Measurements from ENCODE around the gene RSRC1. TPM values are rescaled to one million over a fixed set of nuclear protein-coding genes. Genes with fewer than 3 reads are reported as not detected.

RSRC1 gene
- total and polyA plus RNA-seq, 11 donors, result 9.5 to 24.9 (median 21.3) TPM

GRCh38 chr3:158278187-158278586, 168.3 kb downstream of the RSRC1 start:
- no peak for ATAC-seq

DNA sequence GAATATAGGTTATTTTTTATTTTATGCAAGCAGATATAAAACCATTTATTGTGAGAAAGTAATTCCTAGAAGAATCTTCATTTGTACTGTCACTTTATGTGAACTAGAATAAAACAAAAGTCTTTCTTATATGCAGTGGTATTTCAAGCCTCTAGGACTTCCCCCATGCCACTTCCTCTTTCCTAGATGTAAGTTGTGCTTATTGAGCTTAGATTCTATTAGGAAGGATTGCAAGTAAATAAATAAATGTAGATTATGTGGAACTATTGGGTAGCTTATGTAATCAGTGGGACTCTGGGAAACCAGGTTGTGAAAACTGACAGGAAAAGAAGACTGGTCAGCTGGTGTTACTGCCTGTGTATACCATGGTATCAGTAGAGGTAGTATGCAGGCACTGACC, 169.7 kb downstream of the RSRC1 start:
- DNase-seq, result no peak
- Histone ChIP-seq H3K36me3 (peaks cover 0 to 3% (median 0%) of the 10 kb centered on the region in 9 donors), H3K27me3 (no peaks in the 10 kb centered on the region), H3K9me3 (peaks cover 0 to 5% (median 0%) of the 10 kb centered on the region in 12 donors), H3K4me1 (no peaks in the 10 kb centered on the region), H3K4me3 (no peak overlapping the region), H3K27ac (no peak overlapping the region)
- no peak for ATAC-seq
- TF ChIP-seq, protein P1, sequence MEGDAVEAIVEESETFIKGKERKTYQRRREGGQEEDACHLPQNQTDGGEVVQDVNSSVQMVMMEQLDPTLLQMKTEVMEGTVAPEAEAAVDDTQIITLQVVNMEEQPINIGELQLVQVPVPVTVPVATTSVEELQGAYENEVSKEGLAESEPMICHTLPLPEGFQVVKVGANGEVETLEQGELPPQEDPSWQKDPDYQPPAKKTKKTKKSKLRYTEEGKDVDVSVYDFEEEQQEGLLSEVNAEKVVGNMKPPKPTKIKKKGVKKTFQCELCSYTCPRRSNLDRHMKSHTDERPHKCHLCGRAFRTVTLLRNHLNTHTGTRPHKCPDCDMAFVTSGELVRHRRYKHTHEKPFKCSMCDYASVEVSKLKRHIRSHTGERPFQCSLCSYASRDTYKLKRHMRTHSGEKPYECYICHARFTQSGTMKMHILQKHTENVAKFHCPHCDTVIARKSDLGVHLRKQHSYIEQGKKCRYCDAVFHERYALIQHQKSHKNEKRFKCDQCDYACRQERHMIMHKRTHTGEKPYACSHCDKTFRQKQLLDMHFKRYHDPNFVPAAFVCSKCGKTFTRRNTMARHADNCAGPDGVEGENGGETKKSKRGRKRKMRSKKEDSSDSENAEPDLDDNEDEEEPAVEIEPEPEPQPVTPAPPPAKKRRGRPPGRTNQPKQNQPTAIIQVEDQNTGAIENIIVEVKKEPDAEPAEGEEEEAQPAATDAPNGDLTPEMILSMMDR (IDR thresholded peaks at IDR 0.05), result no peak
- intact Hi-C loops (cut with DNase I), result no loop called here

More at GRCh38 chr3:158278187-158278586, 168.3 kb downstream of the RSRC1 start:
- Histone ChIP-seq H3K27ac (no peak overlapping the region), H3K36me3 (peaks cover 0 to 3% (median 0%) of the 10 kb centered on the region in 9 donors), H3K4me3 (no peak overlapping the region), H3K9me3 (peaks cover 0 to 5% (median 0%) of the 10 kb centered on the region in 12 donors), H3K4me1 (no peaks in the 10 kb centered on the region), H3K27me3 (no peaks in the 10 kb centered on the region)
- 96 to 98% (median 97%) methylated on average over 3 of the region's 3 CpGs for WGBS, 4 donors
- intact Hi-C loops (cut with DNase I), result no loop called here
- no peak for DNase-seq
- TF ChIP-seq POLR2A (IDR thresholded peaks at IDR 0.05), result no peak
- TF ChIP-seq, protein P1 (IDR thresholded peaks at IDR 0.05), result no peak

GRCh38 chr3:158295771-158296170, 185.9 kb downstream of the RSRC1 start:
- no peak overlapping the region for H3K4me3 ChIP-seq
- WGBS, 4 donors, result 66 to 90% (median 77%) methylated on average over 2 of the region's 2 CpGs

DNA sequence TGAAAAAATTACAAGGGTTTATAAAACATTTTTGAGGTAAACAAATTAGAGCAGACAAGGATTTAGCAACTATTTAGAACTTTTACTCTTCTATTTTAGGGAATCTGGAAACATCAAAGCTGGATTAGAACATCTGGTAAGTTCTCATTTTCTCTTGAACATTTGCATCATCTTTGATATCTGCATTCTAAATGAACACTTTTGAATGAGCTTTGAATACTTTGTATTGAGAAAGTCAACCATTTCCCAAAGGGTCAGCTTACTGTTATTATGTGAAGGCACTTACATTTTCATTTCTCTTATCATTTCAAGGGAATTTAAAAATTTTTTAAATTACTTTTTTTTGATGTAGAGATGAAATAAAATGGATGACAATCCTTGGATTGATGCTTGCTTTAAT, 188.1 kb downstream of the RSRC1 start:
- TF ChIP-seq POLR2A (IDR thresholded peaks at IDR 0.05), result no peak
- TF ChIP-seq, protein P1 (IDR thresholded peaks at IDR 0.05), result no peak

More at GRCh38 chr3:158295771-158296170, 185.9 kb downstream of the RSRC1 start:
- intact Hi-C loops (cut with DNase I), result loop anchor here in 1 of 10 donors (10.0 kb wide), 1 partner anchor 119 kb away; no protein-coding TSS in a partner anchor
- Histone ChIP-seq H3K4me1 (no peaks in the 10 kb centered on the region), H3K27ac (no peak overlapping the region), H3K36me3 (no peaks in the 10 kb centered on the region), H3K27me3 (no peaks in the 10 kb centered on the region), H3K9me3 (no peaks in the 10 kb centered on the region)
- DNase-seq (no peak), ATAC-seq (no peak)
- TF ChIP-seq, protein P1 (IDR thresholded peaks at IDR 0.05), result no peak
- TF ChIP-seq POLR2A (IDR thresholded peaks at IDR 0.05), result no peak

More for the DNA sequence above, 188.1 kb downstream of the RSRC1 start:
- no peaks in the 10 kb centered on the region for H3K36me3 ChIP-seq
- no peaks in the 10 kb centered on the region for H3K9me3 ChIP-seq
- intact Hi-C loops (cut with DNase I), result loop anchor here in 2 of 10 donors (2.0 to 10.0 kb wide), 2 partner anchors 31 to 117 kb away; no protein-coding TSS in a partner anchor
- no peaks in the 10 kb centered on the region for H3K27me3 ChIP-seq
- H3K4me1 ChIP-seq, result no peaks in the 10 kb centered on the region
- DNase-seq, result no peak
- no peak overlapping the region for H3K4me3 ChIP-seq
- no peak for ATAC-seq
- H3K27ac ChIP-seq, result no peak overlapping the region
